ENCODE results near the gene PLA2G12B.

The PLA2G12B gene

DNA sequence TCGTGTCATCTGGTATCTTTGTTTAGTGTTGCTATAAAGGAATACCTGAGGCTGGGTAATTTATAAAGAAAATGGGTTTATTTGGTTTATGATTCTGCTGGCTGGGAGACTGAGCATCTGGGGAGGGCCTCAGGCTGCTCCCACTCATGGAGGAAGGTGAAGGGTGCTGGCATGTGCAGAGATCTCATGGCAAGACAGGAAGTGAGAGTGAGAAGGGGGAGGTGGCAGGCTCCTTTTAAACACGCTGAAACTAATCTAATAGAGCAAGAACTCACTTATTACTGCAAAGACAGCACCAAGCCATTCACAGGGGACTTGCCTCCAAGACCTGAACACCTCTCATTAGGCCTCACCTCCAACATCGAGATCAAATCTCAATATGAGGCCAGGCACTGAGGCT is 49.8 kb downstream of the PLA2G12B start:
- TF ChIP-seq POLR2AphosphoS5 (IDR thresholded peaks at IDR 0.05; ENCODE audit: low read depth, low read length) (no peak), FOXP2 (optimal IDR thresholded peaks at IDR 0.05; ENCODE audit: borderline replicate concordance, extremely low read depth, extremely low read length, insufficient read depth) (no peak), TAF1 (IDR thresholded peaks at IDR 0.05; ENCODE audit: borderline replicate concordance, insufficient read depth, low read length) (no peak), REST (IDR thresholded peaks at IDR 0.05; ENCODE audit: insufficient read depth in 1 of 2, low read depth in 2 of 2, low read length in 2 of 2) (no peak), SIN3A (IDR thresholded peaks at IDR 0.05; ENCODE audit: borderline replicate concordance, insufficient read depth, low read length) (no peak)

- TF ChIP-seq SIN3A (IDR thresholded peaks at IDR 0.05; ENCODE audit: borderline replicate concordance, insufficient read depth, low read length) = no peak
- no peak for TF ChIP-seq TAF1 (IDR thresholded peaks at IDR 0.05; ENCODE audit: borderline replicate concordance, insufficient read depth, low read length)
- TF ChIP-seq FOXP2 (optimal IDR thresholded peaks at IDR 0.05; ENCODE audit: borderline replicate concordance, extremely low read depth, extremely low read length, insufficient read depth) = no peak
- no peak for TF ChIP-seq REST (IDR thresholded peaks at IDR 0.05; ENCODE audit: insufficient read depth in 1 of 2, low read depth in 2 of 2, low read length in 2 of 2)
- TF ChIP-seq POLR2AphosphoS5 (IDR thresholded peaks at IDR 0.05; ENCODE audit: low read depth, low read length) = no peak
Observed at GRCh38 chr10:72899545-72899944, 55.1 kb downstream of the PLA2G12B start.

DNA sequence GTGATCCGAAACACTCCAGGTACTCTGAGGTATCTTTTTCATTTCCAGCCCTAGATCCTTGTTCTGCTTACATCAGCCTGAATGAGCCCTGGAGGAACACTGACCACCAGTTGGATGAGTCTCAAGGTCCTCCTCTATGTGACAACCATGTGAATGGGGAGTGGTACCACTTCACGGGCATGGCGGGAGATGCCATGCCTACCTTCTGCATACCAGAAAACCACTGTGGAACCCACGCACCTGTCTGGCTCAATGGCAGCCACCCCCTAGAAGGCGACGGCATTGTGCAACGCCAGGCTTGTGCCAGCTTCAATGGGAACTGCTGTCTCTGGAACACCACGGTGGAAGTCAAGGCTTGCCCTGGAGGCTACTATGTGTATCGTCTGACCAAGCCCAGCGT is 56.0 kb downstream of the PLA2G12B start:
- TF ChIP-seq TAF1 (IDR thresholded peaks at IDR 0.05; ENCODE audit: borderline replicate concordance, insufficient read depth, low read length) (no peak), SIN3A (IDR thresholded peaks at IDR 0.05; ENCODE audit: borderline replicate concordance, insufficient read depth, low read length) (no peak), FOXP2 (optimal IDR thresholded peaks at IDR 0.05; ENCODE audit: borderline replicate concordance, extremely low read depth, extremely low read length, insufficient read depth) (no peak), REST (IDR thresholded peaks at IDR 0.05; ENCODE audit: insufficient read depth in 1 of 2, low read depth in 2 of 2, low read length in 2 of 2) (no peak), POLR2AphosphoS5 (IDR thresholded peaks at IDR 0.05; ENCODE audit: low read depth, low read length) (no peak)

DNA sequence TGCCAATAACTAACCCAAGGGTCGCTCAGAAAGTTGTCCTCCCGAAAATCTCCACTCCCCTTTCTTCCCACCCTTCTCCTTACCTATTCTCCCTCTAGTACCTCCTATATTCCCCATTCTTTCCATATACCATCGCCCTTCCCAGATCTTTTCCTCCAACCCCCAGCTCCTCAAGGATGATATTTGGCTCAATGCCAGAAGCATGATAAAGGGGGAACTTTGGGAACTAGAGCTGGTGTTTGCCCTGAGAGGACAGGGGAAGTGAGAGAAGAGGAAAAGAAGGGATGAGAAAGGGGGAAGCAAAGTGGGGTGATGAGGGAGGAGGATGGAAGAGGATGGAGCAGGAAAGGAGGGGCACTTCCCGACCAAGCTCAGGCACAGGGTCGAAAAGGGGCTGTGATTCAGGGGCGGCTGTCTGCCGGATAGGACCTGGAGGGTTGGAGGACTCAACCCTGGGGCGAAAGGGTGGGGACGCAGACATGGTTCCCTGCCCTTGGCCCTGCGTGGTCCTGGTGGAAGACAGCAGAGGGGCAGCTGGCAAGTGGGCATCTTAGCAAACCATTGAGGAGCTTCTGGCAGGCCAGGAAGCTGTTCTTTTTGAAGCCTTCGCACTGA is 59.3 kb downstream of the PLA2G12B start:
- TF ChIP-seq TAF1 (IDR thresholded peaks at IDR 0.05; ENCODE audit: borderline replicate concordance, insufficient read depth, low read length) (no peak), REST (IDR thresholded peaks at IDR 0.05; ENCODE audit: insufficient read depth in 1 of 2, low read depth in 2 of 2, low read length in 2 of 2) (no peak), FOXP2 (optimal IDR thresholded peaks at IDR 0.05; ENCODE audit: borderline replicate concordance, extremely low read depth, extremely low read length, insufficient read depth) (no peak), SIN3A (IDR thresholded peaks at IDR 0.05; ENCODE audit: borderline replicate concordance, insufficient read depth, low read length) (no peak), POLR2AphosphoS5 (IDR thresholded peaks at IDR 0.05; ENCODE audit: low read depth, low read length) (no peak)
